Jurkat, Clone E6-1 (cell line): ENCODE results near the gene CDK6.
A peak's percentile ranks its signal among the peaks of the same experiment; 100 is the strongest.
"Not testable (repeated sequence)": the region's sequence is repeated elsewhere in the genome, so short reads cannot be mapped to it uniquely, and the experiment has no call there.

Experiments used
- DNase-seq: peaks from one replicate; pipeline ENCODE4 v3.0.0-alpha.2; 2011; ENCODE audit warnings: low read depth, low spot score
- H3K4me3 ChIP-seq: 2 replicates; pipeline ENCODE4 v1.5.1; 2011; ENCODE audit warnings: mild to moderate bottlenecking, low read length, control low read depth, moderate library complexity

CDK6 gene

GRCh38 chr7:92749832-92750446, 86.4 kb downstream of the CDK6 start:
- no peak for DNase-seq
- no peak overlapping the region for H3K4me3 ChIP-seq

- no peak for DNase-seq
- no peak overlapping the region for H3K4me3 ChIP-seq
These were observed 87.0 kb downstream of the CDK6 start for GRCh38 chr7:92749327-92749755.

GRCh38 chr7:92748495-92748894, 87.9 kb downstream of the CDK6 start:
- no peak for DNase-seq

GRCh38 chr7:92747041-92747835, 89.1 kb downstream of the CDK6 start:
- H3K4me3 ChIP-seq, result no peak overlapping the region

More at GRCh38 chr7:92748495-92748894, 87.9 kb downstream of the CDK6 start:
- H3K4me3 ChIP-seq, result no peak overlapping the region

DNA sequence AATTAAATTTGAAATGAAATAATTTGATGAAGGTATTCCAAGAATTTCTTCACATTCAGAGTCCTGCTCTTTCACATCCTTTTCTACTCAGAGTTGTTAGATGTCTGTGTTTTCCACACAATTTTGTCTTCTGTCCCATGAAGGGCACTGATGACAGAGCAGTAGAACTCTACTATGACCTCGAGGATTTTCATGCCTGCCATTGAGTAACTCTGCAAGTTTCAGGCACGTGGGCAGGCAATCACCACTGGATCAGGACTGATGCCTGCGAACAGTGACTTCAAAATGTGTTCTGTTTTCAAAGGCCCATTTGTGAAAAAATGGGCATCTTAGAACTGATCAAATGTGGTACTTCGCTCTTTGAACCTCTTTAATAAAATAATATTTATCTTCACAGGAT, 91.1 kb downstream of the CDK6 start:
- H3K4me3 ChIP-seq, result no peak overlapping the region
- DNase-seq, result no peak

More at GRCh38 chr7:92747041-92747835, 89.1 kb downstream of the CDK6 start:
- DNase-seq, result no peak

DNA sequence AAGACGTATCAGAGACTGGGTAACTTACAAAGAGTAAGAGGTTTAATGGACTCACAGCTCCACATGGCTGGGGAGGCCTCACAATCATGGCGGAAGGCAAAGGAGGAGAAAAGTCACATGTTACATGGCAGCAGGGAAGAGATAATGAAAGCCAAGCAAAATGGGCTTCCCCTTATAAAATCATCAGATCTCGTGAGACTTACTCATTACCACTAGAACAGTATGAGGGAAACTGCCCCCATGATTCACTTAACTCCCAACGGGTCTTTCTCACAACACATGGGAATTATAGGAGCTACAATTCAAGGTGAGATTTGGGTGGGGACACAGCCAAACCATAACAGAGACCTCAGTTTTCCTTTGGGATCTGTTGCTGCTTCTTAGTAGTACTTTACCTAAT, 92.2 kb downstream of the CDK6 start:
- DNase-seq, H3K4me3 ChIP-seq: not testable (repeated sequence)

GRCh38 chr7:92742186-92742585, 94.2 kb downstream of the CDK6 start:
- no peak overlapping the region for H3K4me3 ChIP-seq
- DNase-seq, result no peak

GRCh38 chr7:92740700-92741126, 95.7 kb downstream of the CDK6 start:
- H3K4me3 ChIP-seq, result no peak overlapping the region
- no peak for DNase-seq

GRCh38 chr7:92740134-92740533, 96.2 kb downstream of the CDK6 start:
- peak; percentile 65 for DNase-seq
- no peak overlapping the region for H3K4me3 ChIP-seq

GRCh38 chr7:92739091-92739490, 97.3 kb downstream of the CDK6 start:
- no peak overlapping the region for H3K4me3 ChIP-seq
- DNase-seq, result no peak

DNA sequence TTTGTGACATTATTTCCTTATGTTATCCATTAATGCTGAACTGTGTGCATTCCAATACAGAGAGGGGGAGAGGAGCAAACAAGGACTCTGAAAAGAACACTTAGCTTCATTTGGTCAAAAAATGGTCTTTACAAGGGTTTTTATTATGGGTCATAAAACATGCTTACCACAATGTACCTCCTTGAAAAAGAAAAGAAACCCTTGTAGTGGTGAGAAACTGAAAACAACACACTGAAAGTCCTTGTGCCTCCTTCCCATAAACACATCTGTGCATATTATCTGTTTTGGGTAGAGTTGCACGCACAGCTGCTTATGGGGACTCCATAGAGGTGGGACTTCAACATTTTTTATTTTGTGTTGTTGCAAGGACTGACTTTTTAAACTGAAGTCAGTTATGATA, 98.7 kb downstream of the CDK6 start:
- no peak overlapping the region for H3K4me3 ChIP-seq
- DNase-seq, result no peak

GRCh38 chr7:92736870-92737269, 99.5 kb downstream of the CDK6 start:
- H3K4me3 ChIP-seq, result no peak overlapping the region
- DNase-seq, result no peak

GRCh38 chr7:92735707-92736106, 100.7 kb downstream of the CDK6 start:
- DNase-seq, result no peak

GRCh38 chr7:92732316-92733036, 103.9 kb downstream of the CDK6 start:
- H3K4me3 ChIP-seq, result no peak overlapping the region
- no peak for DNase-seq

More at GRCh38 chr7:92735707-92736106, 100.7 kb downstream of the CDK6 start:
- no peak overlapping the region for H3K4me3 ChIP-seq

DNA sequence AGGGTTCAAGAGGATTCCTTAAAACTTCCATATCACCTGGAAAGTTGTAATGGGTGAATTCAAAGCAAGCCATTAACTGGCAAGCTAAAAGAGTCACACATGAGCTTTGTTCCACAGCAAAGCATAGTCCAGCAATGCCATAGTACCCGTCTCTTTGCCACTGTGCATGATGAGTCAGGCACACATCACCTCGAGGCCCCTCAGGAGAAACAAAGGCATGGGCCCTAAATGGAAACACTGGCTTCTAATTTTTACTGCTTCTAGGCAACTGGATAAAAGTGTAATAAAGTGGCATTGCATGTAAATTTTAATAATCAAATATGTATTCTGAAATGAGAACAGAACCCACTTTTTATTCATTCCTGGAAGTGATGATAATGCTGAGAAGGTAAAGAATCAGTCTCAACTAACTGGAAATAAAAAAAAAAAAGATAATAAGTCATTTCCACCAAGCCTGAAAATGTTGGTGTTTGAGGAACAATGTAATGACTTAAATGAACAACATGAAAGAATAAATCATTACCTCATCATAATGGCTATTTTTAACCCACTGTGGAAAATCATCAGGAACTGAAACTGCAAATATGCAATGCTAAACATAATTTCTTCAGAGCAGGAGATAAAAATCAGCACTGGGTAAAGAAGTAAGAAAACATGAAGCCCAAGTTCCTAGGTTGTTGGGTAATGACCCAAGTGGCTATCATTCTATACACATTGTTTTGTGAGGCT, 104.9 kb downstream of the CDK6 start:
- no peak for DNase-seq
- H3K4me3 ChIP-seq, result no peak overlapping the region

GRCh38 chr7:92730808-92731207, 105.6 kb downstream of the CDK6 start:
- no peak for DNase-seq

DNA sequence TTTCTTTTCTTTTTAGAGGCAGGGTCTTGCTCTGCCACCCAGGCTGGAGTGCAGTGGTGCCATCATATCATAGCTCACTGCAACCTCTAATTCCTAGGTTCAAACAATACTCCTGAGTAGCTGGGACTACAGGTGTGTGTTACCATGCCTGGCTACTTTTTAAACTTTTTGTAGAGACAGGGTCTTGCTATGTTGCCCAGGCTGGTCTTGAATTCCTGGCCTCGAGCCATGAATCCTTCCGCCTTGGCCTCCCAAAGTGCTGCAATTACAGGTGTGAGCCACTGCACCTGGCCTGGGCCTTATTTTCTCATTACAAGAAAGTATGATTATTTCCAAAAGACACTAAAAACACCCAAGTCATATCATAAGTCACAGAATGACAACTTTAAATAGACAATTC, 106.6 kb downstream of the CDK6 start:
- no peak overlapping the region for H3K4me3 ChIP-seq
- no peak for DNase-seq

More at GRCh38 chr7:92730808-92731207, 105.6 kb downstream of the CDK6 start:
- no peak overlapping the region for H3K4me3 ChIP-seq

DNA sequence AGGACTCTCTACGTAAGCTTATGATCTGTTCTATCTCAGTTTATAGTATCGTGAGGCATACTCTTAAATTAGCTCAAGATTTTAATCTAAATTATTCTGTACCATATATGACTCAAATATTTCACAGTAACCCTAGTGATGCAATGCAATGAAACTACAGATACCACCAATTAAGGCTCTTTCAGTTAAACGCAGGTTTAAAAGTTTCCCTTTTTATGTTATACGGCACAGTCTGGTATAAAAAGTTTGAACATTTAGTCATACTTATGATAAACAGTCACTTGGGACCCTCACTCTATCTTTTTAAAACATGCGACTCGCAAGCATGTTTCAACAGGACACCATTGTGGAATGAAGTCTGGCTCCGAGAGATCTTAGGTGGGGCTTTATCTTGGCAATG, 107.2 kb downstream of the CDK6 start:
- no peak for DNase-seq
- H3K4me3 ChIP-seq, result no peak overlapping the region

DNA sequence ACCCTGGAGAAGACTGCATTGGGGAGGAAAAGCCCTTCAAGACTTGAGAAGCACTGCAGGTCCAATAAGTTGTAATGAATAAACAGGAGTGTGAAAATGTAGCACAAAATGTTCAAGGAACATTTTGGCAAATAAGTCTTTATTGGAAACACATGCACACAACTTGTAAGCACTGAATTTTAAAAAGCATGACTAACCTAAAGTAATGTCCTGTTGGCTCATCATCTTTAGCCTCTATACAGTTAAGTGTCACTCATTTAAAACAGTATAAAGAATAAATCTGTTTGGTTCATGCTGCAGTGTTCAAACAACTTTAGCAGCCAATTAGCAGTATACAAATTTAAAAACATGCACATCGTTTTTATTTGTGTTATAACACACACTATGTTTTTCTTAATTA, 108.6 kb downstream of the CDK6 start:
- no peak overlapping the region for H3K4me3 ChIP-seq
- no peak for DNase-seq
